Suprapubic skin (tissue), 3 donors: ENCODE measurements around the gene FBXL22.

Experiments
- EP300 ChIP-seq: sonication (generic); formaldehyde crosslinking; IDR thresholded peaks from one replicate; pipeline ENCODE4 v1.6.1; 2017; ENCODE audit warnings: antibody characterized with exemption
- POLR2A ChIP-seq, 2 donors: fragments of 450-650 bp; IDR thresholded peaks; one replicate each; pipeline ENCODE4 v1.6.1; 2017; ENCODE audit warnings: antibody characterized with exemption in 2 of 2, mild to moderate bottlenecking in 2 of 2, moderate library complexity in 2 of 2
- TF ChIP-seq, protein P1 (sequence below), 2 donors: fragments of 200-600 bp in 1 of 2; fragments of 450-650 bp in 1 of 2; sonication (generic) in 1 of 2; IDR thresholded peaks; one replicate each; pipeline ENCODE4 v1.5.1; 2016 to 2019; ENCODE audit warnings: antibody characterized with exemption in 2 of 2, mild to moderate bottlenecking in 1 of 2, moderate library complexity in 1 of 2

DNA sequence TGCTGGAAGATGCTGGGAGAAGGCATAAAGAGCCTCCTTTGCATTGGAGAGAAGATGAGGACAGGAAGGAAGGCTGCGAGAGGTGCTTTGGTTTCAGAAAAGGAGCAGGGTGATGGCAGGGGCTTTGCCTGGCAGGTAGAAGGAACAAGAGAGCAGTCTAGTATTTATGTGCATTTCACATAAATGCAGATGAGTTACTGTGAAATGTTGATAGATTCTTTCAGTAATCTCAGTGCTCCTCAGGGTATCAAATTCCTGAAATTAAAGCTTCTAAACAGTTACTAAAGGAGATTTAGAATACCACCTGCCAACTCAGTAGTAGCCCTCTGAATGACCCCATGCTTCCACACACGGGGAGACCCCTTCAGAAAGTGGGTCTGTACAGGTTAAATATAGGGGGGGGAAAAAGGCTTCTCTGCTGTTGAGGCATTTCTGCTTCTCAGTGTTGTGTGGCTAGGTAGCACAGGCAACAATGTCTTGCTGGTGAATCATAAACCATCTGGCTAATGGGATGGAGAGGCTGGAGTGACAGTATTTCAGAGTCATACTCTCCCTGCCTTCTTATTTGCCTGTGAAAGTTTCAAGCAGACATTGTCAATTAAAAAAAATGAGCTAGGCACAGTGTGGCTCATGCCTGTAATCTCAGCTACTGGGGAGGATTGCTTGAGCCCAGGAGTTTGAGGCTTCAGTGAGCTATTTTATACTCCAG, 14.3 kb upstream of the FBXL22 start:
- TF ChIP-seq, protein P1, sequence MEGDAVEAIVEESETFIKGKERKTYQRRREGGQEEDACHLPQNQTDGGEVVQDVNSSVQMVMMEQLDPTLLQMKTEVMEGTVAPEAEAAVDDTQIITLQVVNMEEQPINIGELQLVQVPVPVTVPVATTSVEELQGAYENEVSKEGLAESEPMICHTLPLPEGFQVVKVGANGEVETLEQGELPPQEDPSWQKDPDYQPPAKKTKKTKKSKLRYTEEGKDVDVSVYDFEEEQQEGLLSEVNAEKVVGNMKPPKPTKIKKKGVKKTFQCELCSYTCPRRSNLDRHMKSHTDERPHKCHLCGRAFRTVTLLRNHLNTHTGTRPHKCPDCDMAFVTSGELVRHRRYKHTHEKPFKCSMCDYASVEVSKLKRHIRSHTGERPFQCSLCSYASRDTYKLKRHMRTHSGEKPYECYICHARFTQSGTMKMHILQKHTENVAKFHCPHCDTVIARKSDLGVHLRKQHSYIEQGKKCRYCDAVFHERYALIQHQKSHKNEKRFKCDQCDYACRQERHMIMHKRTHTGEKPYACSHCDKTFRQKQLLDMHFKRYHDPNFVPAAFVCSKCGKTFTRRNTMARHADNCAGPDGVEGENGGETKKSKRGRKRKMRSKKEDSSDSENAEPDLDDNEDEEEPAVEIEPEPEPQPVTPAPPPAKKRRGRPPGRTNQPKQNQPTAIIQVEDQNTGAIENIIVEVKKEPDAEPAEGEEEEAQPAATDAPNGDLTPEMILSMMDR (IDR thresholded peaks at IDR 0.05), result no peak
- TF ChIP-seq POLR2A (IDR thresholded peaks at IDR 0.05) (no peak), EP300 (no peak)
